ENCODE results near the gene POLE2.
"Not testable (repeated sequence)": the region's sequence is repeated elsewhere in the genome, so short reads cannot be mapped to it uniquely, and the experiment has no call there.

POLE2 gene

GRCh38 chr14:49673586-49673985 is 14.4 kb downstream of the POLE2 start:
- H3K4me2 ChIP-seq (ENCODE audit: low read depth, low read length, poor library complexity, severe bottlenecking), result no peak overlapping the region
- TF ChIP-seq EZH2phosphoT487 (conservative IDR thresholded peaks at IDR 0.05; ENCODE audit: low read length) (no peak), CTCF (IDR thresholded peaks at IDR 0.05; ENCODE audit: insufficient read depth, low read length, poor library complexity, severe bottlenecking) (no peak)

DNA sequence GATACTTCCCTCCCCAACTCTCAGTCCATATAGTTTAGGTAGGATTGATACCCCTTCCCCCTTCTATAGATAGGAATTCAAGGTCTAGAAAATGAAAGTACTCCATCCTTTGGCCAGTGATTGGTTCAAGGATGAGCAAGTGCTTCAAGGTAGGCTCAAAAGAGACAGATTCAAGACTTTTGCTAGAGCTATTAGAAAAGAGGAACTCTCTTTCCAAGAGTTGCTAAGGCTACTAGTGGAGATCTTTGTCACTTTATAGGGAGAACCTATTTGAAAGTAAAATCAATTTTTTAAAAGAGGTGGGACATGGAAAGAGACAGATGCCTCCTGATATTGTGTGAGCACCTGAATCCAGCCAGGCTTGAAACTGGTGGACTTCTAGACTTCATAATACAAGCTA is 17.5 kb downstream of the POLE2 start:
- no peak overlapping the region for H3K27ac ChIP-seq (ENCODE audit: low read depth, low read length)
- peaks cover 21% of the 10 kb centered on the region for H3K36me3 ChIP-seq (ENCODE audit: low read length)
- no peaks in the 10 kb centered on the region for H3K27me3 ChIP-seq (ENCODE audit: low read length)
- H3K4me2 ChIP-seq (ENCODE audit: low read depth, low read length, poor library complexity, severe bottlenecking), result no peak overlapping the region
- TF ChIP-seq EZH2phosphoT487 (conservative IDR thresholded peaks at IDR 0.05; ENCODE audit: low read length), result no peak
- TF ChIP-seq CTCF (IDR thresholded peaks at IDR 0.05; ENCODE audit: insufficient read depth, low read length, poor library complexity, severe bottlenecking), result no peak
- no peaks in the 10 kb centered on the region for H3K9me3 ChIP-seq (ENCODE audit: insufficient read depth, low read length)
- H4K20me1 ChIP-seq (ENCODE audit: low read depth, low read length), result no peaks in the 10 kb centered on the region
- no peak overlapping the region for H3K4me3 ChIP-seq (ENCODE audit: insufficient read depth, low read length, poor library complexity, severe bottlenecking)
- H2AFZ ChIP-seq (ENCODE audit: low read depth, low read length, severe bottlenecking), result no peak overlapping the region
- H3K9ac ChIP-seq (ENCODE audit: low read length), result no peak overlapping the region
- H3F3A ChIP-seq (ENCODE audit: insufficient read depth), result no peaks in the 10 kb centered on the region
- H3K79me2 ChIP-seq (ENCODE audit: insufficient read depth, low read length), result no peaks in the 10 kb centered on the region
- H3K9me2 ChIP-seq (replicated peaks; ENCODE audit: insufficient read depth, low read length), result no peaks in the 10 kb centered on the region

More at GRCh38 chr14:49673586-49673985, 14.4 kb downstream of the POLE2 start:
- H3K36me3 ChIP-seq (ENCODE audit: low read length), result peaks cover 17% of the 10 kb centered on the region
- no peak overlapping the region for H2AFZ ChIP-seq (ENCODE audit: low read depth, low read length, severe bottlenecking)
- H3K27ac ChIP-seq (ENCODE audit: low read depth, low read length), result no peak overlapping the region
- no peaks in the 10 kb centered on the region for H3K9me2 ChIP-seq (replicated peaks; ENCODE audit: insufficient read depth, low read length)
- no peak overlapping the region for H3K4me3 ChIP-seq (ENCODE audit: insufficient read depth, low read length, poor library complexity, severe bottlenecking)
- H3K9me3 ChIP-seq (ENCODE audit: insufficient read depth, low read length), result no peaks in the 10 kb centered on the region
- H3K27me3 ChIP-seq (ENCODE audit: low read length), result no peaks in the 10 kb centered on the region
- H4K20me1 ChIP-seq (ENCODE audit: low read depth, low read length), result no peaks in the 10 kb centered on the region
- no peak overlapping the region for H3K9ac ChIP-seq (ENCODE audit: low read length)
- no peaks in the 10 kb centered on the region for H3F3A ChIP-seq (ENCODE audit: insufficient read depth)
- 0 out of 2 replicates have a peak, but pooled peaks cover 6% of the 10 kb centered on the region for H3K79me2 ChIP-seq (ENCODE audit: insufficient read depth, low read length)

GRCh38 chr14:49659526-49660455 is 28.2 kb downstream of the POLE2 start:
- H3K4me3 ChIP-seq (ENCODE audit: insufficient read depth, low read length, poor library complexity, severe bottlenecking), result no peak overlapping the region
- no peaks in the 10 kb centered on the region for H3K79me2 ChIP-seq (ENCODE audit: insufficient read depth, low read length)
- H3K9me3 ChIP-seq (ENCODE audit: insufficient read depth, low read length), result no peaks in the 10 kb centered on the region
- no peaks in the 10 kb centered on the region for H3K27me3 ChIP-seq (ENCODE audit: low read length)
- H3K27ac ChIP-seq (ENCODE audit: low read depth, low read length), result no peak overlapping the region
- H3K9me2 ChIP-seq (replicated peaks; ENCODE audit: insufficient read depth, low read length), result no peaks in the 10 kb centered on the region
- H2AFZ ChIP-seq (ENCODE audit: low read depth, low read length, severe bottlenecking), result no peak overlapping the region
- H4K20me1 ChIP-seq (ENCODE audit: low read depth, low read length), result no peaks in the 10 kb centered on the region
- H3K4me2 ChIP-seq (ENCODE audit: low read depth, low read length, poor library complexity, severe bottlenecking), result no peak overlapping the region
- H3K9ac ChIP-seq (ENCODE audit: low read length), result no peak overlapping the region
- TF ChIP-seq EZH2phosphoT487 (conservative IDR thresholded peaks at IDR 0.05; ENCODE audit: low read length) (no peak), CTCF (IDR thresholded peaks at IDR 0.05; ENCODE audit: insufficient read depth, low read length, poor library complexity, severe bottlenecking) (no peak)
- H3K36me3 ChIP-seq (ENCODE audit: low read length), result peaks cover 10% of the 10 kb centered on the region; the same call in 1 of the 2 replicates
- peaks cover under 1% of the 10 kb centered on the region; the same call in 1 of the 2 replicates for H3F3A ChIP-seq (ENCODE audit: insufficient read depth)

DNA sequence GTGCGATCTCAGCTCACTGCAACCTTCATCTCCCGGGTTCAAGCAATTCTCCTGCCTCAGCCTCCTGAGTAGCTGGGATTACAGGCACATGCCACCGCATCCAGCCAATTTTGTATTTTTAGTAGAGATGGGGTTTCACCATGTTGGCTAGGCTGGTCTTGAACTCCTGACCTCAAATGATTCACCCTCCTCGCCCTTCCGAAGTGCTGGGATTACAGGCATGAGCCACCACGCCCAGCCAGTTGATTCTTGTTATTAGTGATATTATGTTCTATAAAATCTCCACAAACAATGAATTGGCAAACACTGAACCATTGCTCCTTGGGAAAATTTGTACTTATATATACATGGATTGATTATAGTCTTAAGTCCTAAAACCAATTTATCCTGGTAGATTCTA is 30.5 kb downstream of the POLE2 start:
- not testable (repeated sequence) for H3K79me2 ChIP-seq (ENCODE audit: insufficient read depth, low read length); H3K9me2 ChIP-seq (replicated peaks; ENCODE audit: insufficient read depth, low read length); H3K4me3 ChIP-seq (ENCODE audit: insufficient read depth, low read length, poor library complexity, severe bottlenecking); H3K4me2 ChIP-seq (ENCODE audit: low read depth, low read length, poor library complexity, severe bottlenecking); H3K9ac ChIP-seq (ENCODE audit: low read length); H2AFZ ChIP-seq (ENCODE audit: low read depth, low read length, severe bottlenecking); H3K27me3 ChIP-seq (ENCODE audit: low read length); H3K27ac ChIP-seq (ENCODE audit: low read depth, low read length); H3F3A ChIP-seq (ENCODE audit: insufficient read depth); H3K9me3 ChIP-seq (ENCODE audit: insufficient read depth, low read length); H4K20me1 ChIP-seq (ENCODE audit: low read depth, low read length)
- H3K36me3 ChIP-seq (ENCODE audit: low read length), result peaks cover 20% of the 10 kb centered on the region; the same call in 1 of the 2 replicates

All from SU-DHL-6 (cell line).